Naive thymus-derived CD8-positive, alpha-beta T cell (primary cell): ENCODE measurements around the gene FOXO6. TPM values are rescaled to one million over a fixed set of nuclear protein-coding genes. Genes with fewer than 3 reads are reported as not detected.

Source experiments
- ATAC-seq, 2 donors: fragments of 150-1000 bp; cut with Tn5 transposase in 1 of 2; sonication (Bioruptor Pico), chemical (Tn5 transposase) in 1 of 2; 1 replicate in 1 of 2; 2 replicates in 1 of 2; pipeline ENCODE4 v1.10.0; 2021; ENCODE audit warnings: mild to moderate bottlenecking in 2 of 2, moderate library complexity in 2 of 2
- POLR2A ChIA-PET: fragments of 350-600 bp; sonication (Branson Sonifier 250); formaldehyde crosslinking; loops from one replicate; lab custom pipeline; 2021; ENCODE audit warnings: antibody characterized with exemption; lab: Charles Lee
- DNase-seq, 10 donors: peaks; one replicate each; pipeline versions ENCODE4 v3.0.0 to v3.0.0-alpha.2; 2020 to 2022
- H3K27ac Mint-ChIP-seq, 10 donors: one replicate each; pipeline ENCODE4 v1.8.0; 2020 to 2022; ENCODE audit warnings: mild to moderate bottlenecking in 10 of 10, mixed read lengths in 10 of 10, moderate library complexity in 4 of 10, inconsistent platforms in 1 of 10
- H3K27me3 Mint-ChIP-seq, 5 donors: one replicate each; pipeline ENCODE4 v1.8.0; 2021 to 2022; ENCODE audit warnings: mixed read lengths in 5 of 5
- H3K36me3 Mint-ChIP-seq, 3 donors: one replicate each; pipeline ENCODE4 v1.8.0; 2020 to 2022; ENCODE audit warnings: mixed read lengths in 3 of 3, mild to moderate bottlenecking in 2 of 3, inconsistent platforms in 1 of 3
- H3K4me1 Mint-ChIP-seq, 4 donors: one replicate each; pipeline ENCODE4 v1.8.0; 2021 to 2022; ENCODE audit warnings: mixed read lengths in 4 of 4
- H3K4me3 Mint-ChIP-seq, 10 donors: one replicate each; pipeline ENCODE4 v1.8.0; 2020 to 2022; ENCODE audit warnings: mild to moderate bottlenecking in 10 of 10, mixed read lengths in 10 of 10, moderate library complexity in 6 of 10, inconsistent platforms in 1 of 10
- H3K9me3 Mint-ChIP-seq, 9 donors: one replicate each; pipeline ENCODE4 v1.8.0; 2020 to 2022; ENCODE audit warnings: mixed read lengths in 9 of 9, mild to moderate bottlenecking in 3 of 9, inconsistent platforms in 1 of 9, moderate library complexity in 1 of 9
- polyA plus RNA-seq, 3 donors: library from polyadenylated mRNA; unstranded; fragments of 300-500 nt; fragmentation: Illumina TruSeq; gene quantifications; one replicate each; pipeline ENCODE4 v1.2.3, GENCODE V29; 2021
- total RNA-seq, 8 experiments: library from RNA in 2 of 8; stranded (reverse) in 2 of 8; gene quantifications; one replicate each; pipeline ENCODE4 v1.2.3 and lab custom pipeline; 2021 to 2026

FOXO6 gene
- total and polyA plus RNA-seq, 5 experiments from 2014 or later: 0.19 TPM; not detected in 4

DNA sequence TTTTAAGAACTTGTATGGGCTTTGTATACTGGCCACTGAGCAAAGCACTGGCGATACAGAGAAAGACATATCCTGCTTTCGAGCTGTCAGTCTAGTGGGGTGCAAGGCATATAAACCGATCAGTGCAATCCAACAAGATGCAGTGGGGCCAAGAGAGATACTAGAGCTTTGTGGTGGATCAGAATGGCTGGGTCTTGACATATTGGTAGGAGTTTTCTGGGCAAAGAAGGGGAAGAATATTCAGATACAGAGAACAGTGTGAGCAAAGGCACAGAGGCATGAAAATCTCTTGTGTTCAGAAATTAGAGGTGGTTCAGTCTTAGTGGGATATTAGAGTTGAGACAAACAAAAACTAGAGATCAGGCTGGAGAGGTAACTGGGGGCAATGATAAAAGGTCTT lies 49.2 kb downstream of the FOXO6 start:
- Mint-ChIP-seq H3K27me3 (peaks cover 10 to 34% (median 15%) of the 10 kb centered on the region in 5 donors), H3K4me3 (no peak overlapping the region), H3K4me1 (no peaks in the 10 kb centered on the region), H3K27ac (no peak overlapping the region), H3K36me3 (no peaks in the 10 kb centered on the region), H3K9me3 (peaks cover 0 to 5% (median 0%) of the 10 kb centered on the region in 9 donors)
- POLR2A ChIA-PET: no interaction called here
- DNase-seq (no peak), ATAC-seq (no peak)

GRCh38 chr1:41411229-41411628 lies 50.0 kb downstream of the FOXO6 start:
- Mint-ChIP-seq H3K27me3 (peaks cover 10 to 34% (median 15%) of the 10 kb centered on the region in 5 donors), H3K9me3 (peaks cover 0 to 5% (median 0%) of the 10 kb centered on the region in 9 donors), H3K36me3 (no peaks in the 10 kb centered on the region), H3K4me3 (no peak overlapping the region), H3K4me1 (no peaks in the 10 kb centered on the region), H3K27ac (no peak overlapping the region)
- no peak for DNase-seq
- POLR2A ChIA-PET: no interaction called here
- ATAC-seq: no peak

DNA sequence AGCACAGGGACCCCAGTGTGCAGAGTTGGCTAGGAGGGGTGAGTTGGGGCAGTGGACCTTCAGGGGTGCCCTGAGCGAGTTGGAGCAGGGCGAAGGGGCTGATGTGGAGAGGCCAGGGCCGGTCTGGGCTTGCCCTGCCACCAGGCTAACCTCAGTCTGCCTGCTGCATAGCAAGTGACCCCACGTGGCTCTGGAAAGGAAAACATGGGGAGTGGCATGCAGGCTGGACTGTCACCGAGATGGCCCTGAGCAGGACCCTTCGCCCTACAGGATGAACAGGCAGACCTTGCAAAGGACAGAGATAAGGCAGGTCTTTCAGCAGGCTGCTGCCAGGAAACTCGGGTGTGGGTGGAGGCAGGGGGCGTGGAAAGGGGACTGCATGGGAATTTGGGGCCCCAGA lies 51.5 kb downstream of the FOXO6 start:
- no peaks in the 10 kb centered on the region for H3K36me3 Mint-ChIP-seq
- H3K4me1 Mint-ChIP-seq: peaks cover 0 to 2% (median under 1%) of the 10 kb centered on the region in 4 donors
- peaks cover 0 to 5% (median 0%) of the 10 kb centered on the region in 9 donors for H3K9me3 Mint-ChIP-seq
- POLR2A ChIA-PET: no interaction called here
- H3K27ac Mint-ChIP-seq: peak overlapping the region in 1 of 10 donors; percentile 18
- H3K4me3 Mint-ChIP-seq: no peak overlapping the region
- ATAC-seq (no peak), DNase-seq (no peak)
- H3K27me3 Mint-ChIP-seq: peaks cover 13 to 43% (median 19%) of the 10 kb centered on the region in 5 donors

DNA sequence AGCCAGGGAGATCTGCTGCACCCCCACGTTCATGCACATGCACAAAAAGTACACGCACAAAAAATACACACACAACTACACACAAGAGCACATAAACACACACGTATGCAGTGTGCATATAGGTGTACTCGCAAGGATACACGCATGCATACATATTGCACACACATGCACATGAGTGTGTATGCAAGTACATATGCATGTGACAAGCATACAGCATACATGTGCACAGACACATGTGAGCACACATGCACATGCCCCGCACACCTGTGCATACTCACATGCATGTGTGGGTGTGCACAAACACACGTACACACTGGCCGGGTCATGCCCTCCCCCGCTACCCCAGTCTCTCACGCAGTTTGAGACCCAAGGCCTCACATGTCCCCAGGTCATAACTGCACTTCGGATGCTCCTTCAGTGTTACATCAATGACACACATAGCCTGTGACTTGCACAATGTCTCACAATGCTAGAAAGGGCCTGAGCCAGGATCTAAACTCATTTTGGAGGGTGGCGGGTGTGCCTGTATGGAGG lies 52.6 kb downstream of the FOXO6 start:
- no peaks in the 10 kb centered on the region for H3K36me3 Mint-ChIP-seq
- DNase-seq (no peak), ATAC-seq (no peak)
- no peak overlapping the region for H3K4me3 Mint-ChIP-seq
- H3K4me1 Mint-ChIP-seq: peaks cover 0 to 3% (median 1%) of the 10 kb centered on the region in 4 donors
- H3K27me3 Mint-ChIP-seq: peaks cover 8 to 35% (median 16%) of the 10 kb centered on the region in 5 donors
- H3K9me3 Mint-ChIP-seq: peaks cover 0 to 5% (median 0%) of the 10 kb centered on the region in 9 donors
- no peak overlapping the region for H3K27ac Mint-ChIP-seq
- POLR2A ChIA-PET: no interaction called here

GRCh38 chr1:41414296-41414695 lies 53.1 kb downstream of the FOXO6 start:
- no peak for DNase-seq
- H3K27ac Mint-ChIP-seq: no peak overlapping the region
- H3K36me3 Mint-ChIP-seq: no peaks in the 10 kb centered on the region

GRCh38 chr1:41414716-41415306 lies 53.6 kb downstream of the FOXO6 start:
- no peak overlapping the region for H3K27ac Mint-ChIP-seq

More at GRCh38 chr1:41414296-41414695, 53.1 kb downstream of the FOXO6 start:
- POLR2A ChIA-PET: no interaction called here
- peaks cover 6 to 30% (median 16%) of the 10 kb centered on the region in 5 donors for H3K27me3 Mint-ChIP-seq
- H3K4me3 Mint-ChIP-seq: no peak overlapping the region
- ATAC-seq: no peak
- peaks cover 0 to 5% (median 0%) of the 10 kb centered on the region in 9 donors for H3K9me3 Mint-ChIP-seq
- peaks cover 0 to 3% (median 1%) of the 10 kb centered on the region in 4 donors for H3K4me1 Mint-ChIP-seq

DNA sequence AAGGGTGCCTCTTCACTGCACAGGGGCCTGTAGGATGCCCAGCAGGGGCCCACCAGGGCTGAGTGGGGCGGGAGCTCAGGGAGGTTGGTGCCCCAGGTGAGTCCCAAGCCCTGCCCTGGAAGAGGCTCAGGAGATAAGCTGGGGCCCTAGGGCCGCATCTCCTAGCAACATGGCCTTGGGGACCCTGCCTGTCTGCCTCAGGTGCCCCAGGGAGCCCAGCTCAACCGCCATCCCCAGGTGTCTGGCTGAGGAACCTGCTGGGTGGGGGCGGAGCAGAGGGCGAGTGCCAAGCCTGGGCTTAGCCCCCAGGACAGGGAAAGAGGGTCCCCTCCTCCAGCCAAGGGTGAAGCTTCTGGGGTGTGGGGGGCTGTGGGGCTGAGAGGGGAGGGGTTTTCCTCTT lies 54.8 kb downstream of the FOXO6 start:
- ATAC-seq (no peak), DNase-seq (no peak)
- peaks cover 0 to 3% (median 1%) of the 10 kb centered on the region in 4 donors for H3K4me1 Mint-ChIP-seq
- POLR2A ChIA-PET: no interaction called here
- no peak overlapping the region for H3K4me3 Mint-ChIP-seq
- no peak overlapping the region for H3K27ac Mint-ChIP-seq
- no peaks in the 10 kb centered on the region for H3K36me3 Mint-ChIP-seq
- peaks cover 3 to 15% (median 8%) of the 10 kb centered on the region in 5 donors for H3K27me3 Mint-ChIP-seq
- H3K9me3 Mint-ChIP-seq: no peaks in the 10 kb centered on the region

More at GRCh38 chr1:41414716-41415306, 53.6 kb downstream of the FOXO6 start:
- ATAC-seq: no peak
- POLR2A ChIA-PET: no interaction called here
- Mint-ChIP-seq H3K27me3 (peaks cover 6 to 25% (median 11%) of the 10 kb centered on the region in 5 donors), H3K4me1 (peaks cover 0 to 3% (median 1%) of the 10 kb centered on the region in 4 donors), H3K36me3 (no peaks in the 10 kb centered on the region), H3K9me3 (peaks cover 0 to 5% (median 0%) of the 10 kb centered on the region in 9 donors), H3K4me3 (no peak overlapping the region)
- DNase-seq: no peak

- H3K27ac Mint-ChIP-seq: peak overlapping the region in 3 of 10 donors; percentile 12 to 78 (median 73)
- H3K9me3 Mint-ChIP-seq: no peaks in the 10 kb centered on the region
- POLR2A ChIA-PET: no interaction called here
- H3K27me3 Mint-ChIP-seq: peaks cover 3 to 15% (median 10%) of the 10 kb centered on the region in 5 donors
- H3K4me1 Mint-ChIP-seq: peaks cover 0 to 3% (median 1%) of the 10 kb centered on the region in 4 donors
- no peaks in the 10 kb centered on the region for H3K36me3 Mint-ChIP-seq
- DNase-seq: peak; percentile 34 to 77 (median 56)
- peak; percentile 50 to 80 for ATAC-seq
- no peak overlapping the region for H3K4me3 Mint-ChIP-seq
Measured at GRCh38 chr1:41416552-41417334, 55.5 kb downstream of the FOXO6 start.

- peak in 1 of 10 donors; percentile 10 for DNase-seq
- Mint-ChIP-seq H3K36me3 (no peaks in the 10 kb centered on the region), H3K4me1 (peaks cover 0 to 3% (median 1%) of the 10 kb centered on the region in 4 donors), H3K4me3 (no peak overlapping the region), H3K27me3 (peaks cover 3 to 18% (median 14%) of the 10 kb centered on the region in 5 donors), H3K27ac (no peak overlapping the region), H3K9me3 (no peaks in the 10 kb centered on the region)
- POLR2A ChIA-PET: no interaction called here
- ATAC-seq: no peak
Measured at GRCh38 chr1:41417335-41417682, 56.1 kb downstream of the FOXO6 start.

DNA sequence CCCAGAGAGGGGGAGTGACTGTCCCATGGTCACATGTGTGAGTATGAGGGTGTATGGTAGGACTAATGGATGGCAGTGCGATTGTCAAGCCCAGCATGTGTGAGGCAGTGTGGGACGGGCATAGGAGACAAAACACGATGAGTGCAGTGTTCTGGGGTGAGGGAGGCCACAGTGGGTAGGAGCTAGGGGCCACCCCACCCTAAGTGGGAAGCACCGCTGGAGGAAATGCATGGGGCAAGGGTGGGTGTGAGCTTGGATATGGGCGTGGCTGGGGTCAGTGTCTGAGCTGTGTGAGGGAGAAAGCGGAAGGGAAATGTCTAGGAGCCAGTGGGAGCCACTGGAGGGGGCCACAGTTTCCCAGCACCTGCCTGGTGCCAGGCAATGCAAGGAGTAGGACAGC lies 56.5 kb downstream of the FOXO6 start:
- no peak overlapping the region for H3K27ac Mint-ChIP-seq
- H3K36me3 Mint-ChIP-seq: no peaks in the 10 kb centered on the region
- H3K9me3 Mint-ChIP-seq: no peaks in the 10 kb centered on the region
- peaks cover 0 to 3% (median 1%) of the 10 kb centered on the region in 4 donors for H3K4me1 Mint-ChIP-seq
- DNase-seq (peak in 1 of 10 donors; percentile 30), ATAC-seq (no peak)
- POLR2A ChIA-PET: interaction anchor here (0.6 kb wide), 1 partner anchor 459 kb away, joined by 5 read pairs; no protein-coding TSS in a partner anchor
- peaks cover 3 to 18% (median 15%) of the 10 kb centered on the region in 5 donors for H3K27me3 Mint-ChIP-seq
- no peak overlapping the region for H3K4me3 Mint-ChIP-seq

GRCh38 chr1:41418857-41419583 lies 57.8 kb downstream of the FOXO6 start:
- no peak overlapping the region for H3K4me3 Mint-ChIP-seq
- H3K36me3 Mint-ChIP-seq: no peaks in the 10 kb centered on the region
- POLR2A ChIA-PET: no interaction called here
- ATAC-seq (no peak), DNase-seq (no peak)
- H3K9me3 Mint-ChIP-seq: no peaks in the 10 kb centered on the region
- H3K27ac Mint-ChIP-seq: no peak overlapping the region
- H3K27me3 Mint-ChIP-seq: peaks cover 3 to 20% (median 15%) of the 10 kb centered on the region in 5 donors
- peaks cover 0 to 3% (median 1%) of the 10 kb centered on the region in 4 donors for H3K4me1 Mint-ChIP-seq

DNA sequence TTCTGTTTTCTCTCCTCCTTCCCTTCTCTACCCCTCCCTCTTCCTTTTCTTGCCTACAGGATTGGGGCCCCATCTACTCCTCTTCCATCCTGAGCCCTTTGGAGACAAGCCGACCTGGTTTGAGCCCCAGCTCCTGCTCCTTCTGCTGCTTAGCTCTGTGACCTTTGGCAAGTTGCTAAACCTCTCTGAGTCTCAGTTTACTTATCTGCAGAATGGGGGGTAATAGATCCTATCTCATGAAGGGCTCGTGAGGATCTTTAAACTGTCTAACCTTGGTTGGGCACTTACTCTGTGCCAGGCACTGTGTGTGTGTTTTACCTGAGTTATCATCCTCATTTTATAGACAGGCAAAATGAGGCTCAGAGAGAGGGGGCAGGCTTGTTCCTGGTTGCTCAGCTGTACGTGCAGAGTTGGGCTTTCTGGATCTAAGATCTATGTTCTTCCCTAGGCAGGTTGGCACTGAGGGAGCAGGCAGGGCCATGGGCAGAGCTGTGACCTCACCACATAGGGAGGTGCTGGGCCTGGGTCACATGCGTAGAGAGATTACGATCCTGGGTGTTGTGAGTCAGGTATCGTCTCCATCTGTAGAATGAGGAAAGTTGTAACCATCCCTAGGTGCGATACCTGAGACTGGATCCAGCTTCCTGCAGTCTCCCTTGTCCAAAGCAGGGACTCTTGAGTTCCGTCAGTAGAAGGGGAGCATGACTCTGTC lies 58.5 kb downstream of the FOXO6 start:
- no peaks in the 10 kb centered on the region for H3K9me3 Mint-ChIP-seq
- DNase-seq: peak in 1 of 10 donors; percentile 4
- POLR2A ChIA-PET: no interaction called here
- H3K27me3 Mint-ChIP-seq: peaks cover 3 to 20% (median 15%) of the 10 kb centered on the region in 5 donors
- no peaks in the 10 kb centered on the region for H3K36me3 Mint-ChIP-seq
- peak overlapping the region in 1 of 10 donors; percentile 52 for H3K27ac Mint-ChIP-seq
- no peak overlapping the region for H3K4me3 Mint-ChIP-seq
- ATAC-seq: no peak
- peaks cover 0 to 3% (median 1%) of the 10 kb centered on the region in 4 donors for H3K4me1 Mint-ChIP-seq
